ES-I3 (cell line): ENCODE results near the gene CYP27C1.
"Not testable (repeated sequence)": the region's sequence is repeated elsewhere in the genome, so short reads cannot be mapped to it uniquely, and the experiment has no call there.

Source experiments
- H3K36me3 ChIP-seq: 2 replicates; pipeline ENCODE4 v1.6.1; 2013; ENCODE audit warnings: mild to moderate bottlenecking, low read length, control low read depth, moderate library complexity; ENCODE audit not compliant: insufficient read depth
- H3K4me1 ChIP-seq: 2 replicates; pipeline ENCODE4 v1.6.1; 2013; ENCODE audit warnings: mild to moderate bottlenecking, control low read depth, low read length; ENCODE audit not compliant: insufficient read depth
- H3K9ac ChIP-seq: 2 replicates; pipeline ENCODE4 v1.6.1; 2013; ENCODE audit warnings: low read depth, mild to moderate bottlenecking, low read length, moderate library complexity
- H3K9me3 ChIP-seq: 2 replicates; pipeline ENCODE4 v1.6.1; 2013; ENCODE audit warnings: mild to moderate bottlenecking, low read length, moderate library complexity; ENCODE audit not compliant: control insufficient read depth, insufficient read depth

The CYP27C1 gene, protein sequence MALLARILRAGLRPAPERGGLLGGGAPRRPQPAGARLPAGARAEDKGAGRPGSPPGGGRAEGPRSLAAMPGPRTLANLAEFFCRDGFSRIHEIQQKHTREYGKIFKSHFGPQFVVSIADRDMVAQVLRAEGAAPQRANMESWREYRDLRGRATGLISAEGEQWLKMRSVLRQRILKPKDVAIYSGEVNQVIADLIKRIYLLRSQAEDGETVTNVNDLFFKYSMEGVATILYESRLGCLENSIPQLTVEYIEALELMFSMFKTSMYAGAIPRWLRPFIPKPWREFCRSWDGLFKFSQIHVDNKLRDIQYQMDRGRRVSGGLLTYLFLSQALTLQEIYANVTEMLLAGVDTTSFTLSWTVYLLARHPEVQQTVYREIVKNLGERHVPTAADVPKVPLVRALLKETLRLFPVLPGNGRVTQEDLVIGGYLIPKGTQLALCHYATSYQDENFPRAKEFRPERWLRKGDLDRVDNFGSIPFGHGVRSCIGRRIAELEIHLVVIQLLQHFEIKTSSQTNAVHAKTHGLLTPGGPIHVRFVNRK

GRCh38 chr2:127220102-127220767 lies at the start of gene CYP27C1:
Gene CYP27C1, minus strand, starts transcription at chr2:127220299. Its CDS starts 29 bp downstream, at chr2:127220270.
- H3K9ac ChIP-seq, result peak within 1 kb of the TSS; percentile 66
- no peaks in the 10 kb centered on the region for H3K36me3 ChIP-seq
- H3K4me1 ChIP-seq, result peaks cover 5% of the 10 kb centered on the region
- no peaks in the 10 kb centered on the region for H3K9me3 ChIP-seq

GRCh38 chr2:127261804-127262406 lies 41.8 kb upstream of the CYP27C1 start:
- H3K9me3 ChIP-seq, result no peaks in the 10 kb centered on the region

GRCh38 chr2:127259355-127259754 lies 39.3 kb upstream of the CYP27C1 start:
- peaks cover 23% of the 10 kb centered on the region for H3K36me3 ChIP-seq
- no peaks in the 10 kb centered on the region for H3K9me3 ChIP-seq
- no peaks in the 10 kb centered on the region for H3K4me1 ChIP-seq
- no peak overlapping the region for H3K9ac ChIP-seq

More at GRCh38 chr2:127261804-127262406, 41.8 kb upstream of the CYP27C1 start:
- H3K36me3 ChIP-seq, result peaks cover 25% of the 10 kb centered on the region
- no peak overlapping the region for H3K9ac ChIP-seq
- no peaks in the 10 kb centered on the region for H3K4me1 ChIP-seq

DNA sequence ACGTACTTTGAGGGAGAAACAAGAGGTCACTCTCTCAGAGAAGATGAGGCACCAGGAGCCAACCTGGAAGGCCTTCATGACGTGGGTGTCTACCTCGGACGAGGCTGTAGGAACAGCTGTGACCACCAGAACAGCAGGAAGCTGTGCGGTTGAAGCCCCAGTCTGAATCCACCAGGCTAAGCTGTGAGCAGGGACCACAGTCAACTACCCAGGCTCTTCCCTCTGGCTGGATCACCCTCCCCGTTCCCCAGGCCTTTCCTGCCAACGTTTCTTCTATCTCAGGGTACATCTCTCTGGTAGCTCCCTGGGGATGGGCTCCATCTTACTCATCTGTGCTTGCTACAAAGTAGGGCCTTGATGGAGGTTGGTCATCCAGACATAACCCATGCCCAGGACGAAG lies 36.8 kb upstream of the CYP27C1 start:
- no peaks in the 10 kb centered on the region for H3K4me1 ChIP-seq
- no peaks in the 10 kb centered on the region for H3K9me3 ChIP-seq
- H3K36me3 ChIP-seq, result peaks cover 22% of the 10 kb centered on the region
- no peak overlapping the region for H3K9ac ChIP-seq

DNA sequence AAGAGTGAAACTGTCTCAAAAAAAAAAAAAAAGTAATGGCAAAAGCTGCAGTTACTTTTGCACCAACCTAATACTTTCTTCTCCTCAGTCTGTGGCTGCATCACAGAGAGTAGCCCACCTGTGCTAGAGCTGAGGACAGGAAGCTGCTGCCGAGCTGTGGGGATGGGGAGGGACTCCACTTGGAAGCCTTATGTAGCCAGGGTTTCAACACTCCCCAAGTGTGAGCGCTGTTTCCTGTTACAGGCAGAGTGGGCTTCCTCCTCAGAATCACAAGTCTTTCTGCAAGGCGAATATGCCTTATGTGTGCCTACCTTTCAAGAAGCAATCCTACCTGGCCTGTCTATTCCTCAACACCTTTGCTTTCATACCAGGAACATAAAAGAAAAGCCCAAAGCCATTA lies 36.3 kb upstream of the CYP27C1 start:
- no peak overlapping the region for H3K9ac ChIP-seq
- no peaks in the 10 kb centered on the region for H3K4me1 ChIP-seq
- H3K9me3 ChIP-seq, result no peaks in the 10 kb centered on the region
- peaks cover 21% of the 10 kb centered on the region for H3K36me3 ChIP-seq

DNA sequence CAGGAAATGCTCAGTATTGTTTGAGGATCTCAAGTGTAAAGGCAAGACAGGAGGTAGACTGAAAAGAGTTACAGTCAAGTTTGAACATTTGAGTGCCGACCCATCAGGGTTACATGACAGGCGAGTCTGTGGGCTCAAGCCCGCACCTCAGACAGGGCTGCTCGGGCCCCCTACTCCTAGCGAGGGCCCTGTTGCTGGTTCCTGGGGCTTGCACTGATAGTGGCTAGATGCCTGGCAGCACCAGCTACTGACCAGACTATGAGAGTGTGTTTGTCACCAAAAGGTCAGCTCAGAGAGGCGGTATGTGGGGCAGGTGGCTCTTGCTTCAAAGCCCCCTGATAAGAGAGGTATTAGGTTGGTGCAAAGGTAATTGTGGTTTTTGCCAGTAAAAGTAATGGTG lies 35.6 kb upstream of the CYP27C1 start:
- H3K36me3 ChIP-seq, result peaks cover 20% of the 10 kb centered on the region
- no peak overlapping the region for H3K9ac ChIP-seq
- no peaks in the 10 kb centered on the region for H3K4me1 ChIP-seq
- H3K9me3 ChIP-seq, result no peaks in the 10 kb centered on the region

- no peak overlapping the region for H3K9ac ChIP-seq
- peaks cover 15% of the 10 kb centered on the region for H3K36me3 ChIP-seq
- H3K4me1 ChIP-seq, result no peaks in the 10 kb centered on the region
- no peaks in the 10 kb centered on the region for H3K9me3 ChIP-seq
Observed at GRCh38 chr2:127255146-127255545, 35.0 kb upstream of the CYP27C1 start.

DNA sequence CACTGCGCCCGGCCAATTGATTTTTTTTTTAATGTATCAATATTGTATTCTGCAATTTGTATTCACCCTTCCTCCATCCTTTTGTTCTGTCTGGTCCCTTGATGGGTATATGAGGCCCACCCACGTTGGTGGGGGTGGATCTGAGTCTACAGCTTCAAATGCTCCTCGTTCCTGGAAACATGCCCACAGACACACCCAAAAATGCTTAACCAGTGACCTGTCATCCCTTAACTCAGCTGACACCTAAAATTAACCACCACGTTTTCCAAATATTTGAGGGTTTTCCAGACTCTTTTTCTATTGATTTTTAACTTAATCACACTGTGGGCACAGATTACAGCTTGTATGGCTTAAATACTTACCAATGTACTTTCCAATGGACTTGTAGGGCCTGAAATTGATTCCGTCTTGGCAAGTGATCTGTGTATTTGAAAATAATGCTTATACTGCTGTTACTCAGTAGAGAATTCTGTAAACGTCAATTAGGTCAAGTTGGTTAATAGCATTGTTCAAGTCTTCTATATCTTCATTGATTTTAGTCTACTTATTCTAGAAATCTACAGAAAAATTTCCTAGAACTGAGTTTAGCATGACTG lies 34.4 kb upstream of the CYP27C1 start:
- H3K4me1 ChIP-seq, result no peaks in the 10 kb centered on the region
- no peak overlapping the region for H3K9ac ChIP-seq
- H3K9me3 ChIP-seq, result no peaks in the 10 kb centered on the region
- H3K36me3 ChIP-seq, result peaks cover 13% of the 10 kb centered on the region

DNA sequence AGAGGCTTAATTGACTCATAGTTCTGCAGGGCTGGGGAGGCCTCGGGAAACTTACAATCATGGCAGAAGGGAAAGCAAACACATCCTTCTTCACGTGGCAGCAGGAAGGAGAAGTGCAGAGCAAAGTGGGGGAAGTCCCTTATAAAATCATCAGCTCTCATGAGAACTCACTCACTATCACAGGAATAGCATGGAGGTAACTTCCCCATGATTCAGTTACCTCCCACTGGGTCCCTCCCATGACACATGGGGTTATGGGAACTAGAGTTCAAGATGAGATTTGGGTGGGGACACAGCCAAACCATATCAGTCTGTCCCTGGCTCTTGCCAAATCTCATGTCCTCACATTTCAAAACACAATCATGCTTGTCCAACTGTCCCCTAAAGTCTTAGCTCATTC lies 21.1 kb upstream of the CYP27C1 start:
- H3K9me3 ChIP-seq, H3K4me1 ChIP-seq, H3K36me3 ChIP-seq, H3K9ac ChIP-seq: not testable (repeated sequence)

GRCh38 chr2:127239395-127239794 lies 19.3 kb upstream of the CYP27C1 start:
- H3K9me3 ChIP-seq, result peaks cover 2% of the 10 kb centered on the region
- no peaks in the 10 kb centered on the region for H3K36me3 ChIP-seq
- no peak overlapping the region for H3K9ac ChIP-seq
- H3K4me1 ChIP-seq, result no peaks in the 10 kb centered on the region

GRCh38 chr2:127237768-127238167 lies 17.7 kb upstream of the CYP27C1 start:
- not testable (repeated sequence) for H3K9me3 ChIP-seq, H3K4me1 ChIP-seq, H3K36me3 ChIP-seq, H3K9ac ChIP-seq

DNA sequence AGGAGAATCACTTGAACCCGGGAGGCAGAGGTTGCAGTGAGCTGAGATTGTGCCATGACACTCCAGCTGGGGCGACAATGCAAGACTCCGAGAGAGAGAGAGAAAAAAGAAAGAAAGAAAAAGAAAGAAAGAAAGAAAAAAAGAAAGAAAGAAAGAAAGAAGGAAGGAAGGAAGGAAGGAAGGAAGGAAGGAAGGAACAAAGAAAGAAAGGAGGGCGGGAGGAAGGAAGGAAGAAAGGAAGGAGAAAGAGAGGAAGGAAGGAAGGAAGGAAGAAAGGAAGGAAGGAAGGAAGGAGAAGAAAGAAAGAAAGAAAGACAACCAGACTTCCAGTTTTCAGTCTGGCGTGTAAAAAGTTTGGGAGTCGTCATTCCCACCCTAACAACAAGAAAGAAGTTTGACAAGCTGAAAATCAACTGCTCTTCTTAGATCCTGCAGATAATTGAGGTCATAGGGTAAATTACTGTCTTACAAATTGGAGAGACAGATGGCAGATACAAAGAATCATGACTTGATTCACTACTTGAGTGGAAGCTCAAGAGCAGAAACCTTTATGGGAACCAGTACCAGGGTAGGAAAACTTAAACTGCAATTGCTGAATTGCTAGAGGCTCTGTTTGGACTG lies 15.1 kb upstream of the CYP27C1 start:
- no peaks in the 10 kb centered on the region for H3K36me3 ChIP-seq
- H3K9ac ChIP-seq, result no peak overlapping the region
- no peaks in the 10 kb centered on the region for H3K4me1 ChIP-seq
- peaks cover 2% of the 10 kb centered on the region for H3K9me3 ChIP-seq

- H3K9me3 ChIP-seq, result peaks cover 2% of the 10 kb centered on the region
Observed at GRCh38 chr2:127233710-127234109, 13.6 kb upstream of the CYP27C1 start.

More at GRCh38 chr2:127233710-127234109, 13.6 kb upstream of the CYP27C1 start:
- Histone ChIP-seq H3K36me3 (no peaks in the 10 kb centered on the region), H3K9ac (no peak overlapping the region), H3K4me1 (no peaks in the 10 kb centered on the region)
